Stimulated activated CD4-positive, alpha-beta T cell treated with anti-CD3 and anti-CD28 coated beads, Interleukin-4, amount 100 ng/mL, for 4 hours (primary cell): ENCODE data around the gene USP34.
"Not testable (repeated sequence)": the region's sequence is repeated elsewhere in the genome, so short reads cannot be mapped to it uniquely, and the experiment has no call there.

Experiments
- DNase-seq, 2 experiments: peaks; one replicate each; pipeline ENCODE4 v3.0.0-alpha.2; 2020

Gene USP34

GRCh38 chr2:61470965-61471904 is at the start of gene USP34:
Gene USP34 (minus strand): TSS chr2:61471087. CDS start chr2:61470692, 395 bp downstream.
- DNase-seq, result peak; percentile 88 to 91

- DNase-seq, result no peak
Measured at GRCh38 chr2:61520261-61520660, 49.4 kb upstream of the USP34 start.

GRCh38 chr2:61512768-61513398 is 42.0 kb upstream of the USP34 start:
- no peak for DNase-seq

GRCh38 chr2:61510674-61511671 is 40.1 kb upstream of the USP34 start:
- no peak for DNase-seq

- DNase-seq, result no peak
Measured at GRCh38 chr2:61504949-61505348, 34.1 kb upstream of the USP34 start.

- DNase-seq, result no peak
Measured at GRCh38 chr2:61499060-61499459, 28.2 kb upstream of the USP34 start.

GRCh38 chr2:61493523-61493942 is 22.6 kb upstream of the USP34 start:
- DNase-seq, result no peak

- no peak for DNase-seq
Measured at GRCh38 chr2:61492476-61492875, 21.6 kb upstream of the USP34 start.

- DNase-seq, result no peak
Measured at GRCh38 chr2:61485281-61485680, 14.4 kb upstream of the USP34 start.

GRCh38 chr2:61478086-61478485 is 7.2 kb upstream of the USP34 start:
- no peak for DNase-seq

GRCh38 chr2:61476929-61477589 is 6.2 kb upstream of the USP34 start:
- DNase-seq, result not testable (repeated sequence)

- peak in 1 of 2 experiments; percentile 11 for DNase-seq
Measured at GRCh38 chr2:61471905-61472805, 1.3 kb upstream of the USP34 start.

- peak; percentile 79 to 91 for DNase-seq
Measured at GRCh38 chr2:61470122-61470951, 550 bp downstream of the USP34 start.

GRCh38 chr2:61469424-61470121 is 1.3 kb downstream of the USP34 start:
- no peak for DNase-seq

- not testable (repeated sequence) for DNase-seq
Measured at GRCh38 chr2:61468231-61468630, 2.7 kb downstream of the USP34 start.

- DNase-seq, result no peak
Measured at GRCh38 chr2:61465045-61465444, 5.8 kb downstream of the USP34 start.

GRCh38 chr2:61463769-61464475 is 7.0 kb downstream of the USP34 start:
- DNase-seq, result no peak

- no peak for DNase-seq
Measured at GRCh38 chr2:61461404-61461803, 9.5 kb downstream of the USP34 start.

GRCh38 chr2:61460163-61460562 is 10.7 kb downstream of the USP34 start:
- DNase-seq, result no peak
